PFSK-1 (cell line): Measurements from ENCODE around the gene CFAP20.

Experiments used
- POLR2AphosphoS5 ChIP-seq: IDR thresholded peaks from 2 replicates; pipeline ENCODE4 v1.6.1; 2012; ENCODE audit warnings: low read depth, mild to moderate bottlenecking, control low read depth, low read length, moderate library complexity
- SIN3A ChIP-seq: IDR thresholded peaks from 2 replicates; pipeline ENCODE4 v1.6.1; 2012; ENCODE audit warnings: mild to moderate bottlenecking, low read length, moderate library complexity, borderline replicate concordance; ENCODE audit not compliant: insufficient read depth

GRCh38 chr16:58111302-58111627, 17.9 kb downstream of the CFAP20 start:
- TF ChIP-seq POLR2AphosphoS5: no peak
- no peak for TF ChIP-seq SIN3A
